ENCODE data around the gene SDC3.

GRCh38 chr1:30889511-30889910 is 19.0 kb downstream of the SDC3 start:
- TF ChIP-seq, protein P1, sequence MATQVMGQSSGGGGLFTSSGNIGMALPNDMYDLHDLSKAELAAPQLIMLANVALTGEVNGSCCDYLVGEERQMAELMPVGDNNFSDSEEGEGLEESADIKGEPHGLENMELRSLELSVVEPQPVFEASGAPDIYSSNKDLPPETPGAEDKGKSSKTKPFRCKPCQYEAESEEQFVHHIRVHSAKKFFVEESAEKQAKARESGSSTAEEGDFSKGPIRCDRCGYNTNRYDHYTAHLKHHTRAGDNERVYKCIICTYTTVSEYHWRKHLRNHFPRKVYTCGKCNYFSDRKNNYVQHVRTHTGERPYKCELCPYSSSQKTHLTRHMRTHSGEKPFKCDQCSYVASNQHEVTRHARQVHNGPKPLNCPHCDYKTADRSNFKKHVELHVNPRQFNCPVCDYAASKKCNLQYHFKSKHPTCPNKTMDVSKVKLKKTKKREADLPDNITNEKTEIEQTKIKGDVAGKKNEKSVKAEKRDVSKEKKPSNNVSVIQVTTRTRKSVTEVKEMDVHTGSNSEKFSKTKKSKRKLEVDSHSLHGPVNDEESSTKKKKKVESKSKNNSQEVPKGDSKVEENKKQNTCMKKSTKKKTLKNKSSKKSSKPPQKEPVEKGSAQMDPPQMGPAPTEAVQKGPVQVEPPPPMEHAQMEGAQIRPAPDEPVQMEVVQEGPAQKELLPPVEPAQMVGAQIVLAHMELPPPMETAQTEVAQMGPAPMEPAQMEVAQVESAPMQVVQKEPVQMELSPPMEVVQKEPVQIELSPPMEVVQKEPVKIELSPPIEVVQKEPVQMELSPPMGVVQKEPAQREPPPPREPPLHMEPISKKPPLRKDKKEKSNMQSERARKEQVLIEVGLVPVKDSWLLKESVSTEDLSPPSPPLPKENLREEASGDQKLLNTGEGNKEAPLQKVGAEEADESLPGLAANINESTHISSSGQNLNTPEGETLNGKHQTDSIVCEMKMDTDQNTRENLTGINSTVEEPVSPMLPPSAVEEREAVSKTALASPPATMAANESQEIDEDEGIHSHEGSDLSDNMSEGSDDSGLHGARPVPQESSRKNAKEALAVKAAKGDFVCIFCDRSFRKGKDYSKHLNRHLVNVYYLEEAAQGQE (IDR thresholded peaks at IDR 0.05; ENCODE audit: insufficient read depth in 1 of 2, low read depth in 2 of 2, low read length in 2 of 2) = no peak
- TF ChIP-seq TAF1 (IDR thresholded peaks at IDR 0.05; ENCODE audit: borderline replicate concordance, insufficient read depth, low read length) = no peak

All from PFSK-1 (cell line).